UCSD-AML1 (cell line): ENCODE measurements around the gene PWWP2B.

ENCODE experiments used
- DNase-seq: peaks from one replicate; lab custom pipeline; 2025; ENCODE audit not compliant: unreplicated experiment; lab: John Stamatoyannopoulos, UW

The PWWP2B gene

GRCh38 chr10:132406181-132406580 lies 9.2 kb downstream of the PWWP2B start:
- DNase-seq = no peak

GRCh38 chr10:132406750-132407149 lies 9.8 kb downstream of the PWWP2B start:
- DNase-seq = no peak

DNA sequence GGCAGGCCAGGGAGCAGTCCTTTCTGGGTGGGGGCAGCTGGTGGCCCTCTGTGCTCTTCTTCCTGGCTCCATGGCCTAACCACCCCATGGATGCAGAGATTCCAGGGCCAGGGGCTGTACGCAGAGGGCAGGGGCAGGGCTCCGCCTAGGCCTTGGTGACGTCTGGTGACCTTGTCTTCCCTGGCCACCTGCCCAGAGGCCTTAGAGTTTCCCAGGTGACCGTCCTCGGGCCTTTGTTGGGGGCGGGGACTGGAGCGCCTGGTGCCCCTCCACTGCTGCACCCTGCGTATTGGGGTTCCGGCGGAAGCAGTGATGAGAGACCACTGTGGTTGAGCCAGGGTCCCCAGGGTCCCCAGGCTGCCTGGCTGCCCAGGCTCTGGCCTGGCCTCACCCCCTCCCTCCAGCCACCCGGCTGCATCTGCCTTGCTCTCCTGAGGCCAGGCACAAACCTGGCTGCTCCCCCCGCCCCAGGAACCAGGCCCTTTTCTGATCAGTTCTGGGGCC lies 10.3 kb downstream of the PWWP2B start:
- no peak for DNase-seq

DNA sequence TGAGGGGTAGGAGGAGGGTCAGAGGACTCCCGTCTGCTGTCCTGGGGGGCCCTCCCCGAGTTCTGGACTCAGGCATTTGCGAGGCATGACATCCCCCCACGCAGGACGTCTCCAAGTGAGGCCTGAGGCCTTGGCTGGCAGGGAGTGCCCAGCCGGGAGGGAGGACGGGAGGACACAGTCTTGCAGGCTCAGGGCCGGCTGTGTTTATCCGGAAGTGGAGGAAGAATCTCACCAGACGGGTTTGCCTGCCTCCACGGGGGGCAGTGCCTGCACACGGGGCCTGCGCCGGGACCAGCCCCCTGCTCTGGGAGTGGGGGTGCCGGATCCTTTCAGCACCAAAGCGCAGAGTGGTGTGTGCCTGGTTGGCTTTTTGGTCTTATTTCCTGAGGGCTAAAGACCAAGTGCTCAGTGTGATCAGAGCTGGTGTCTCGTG lies 10.9 kb downstream of the PWWP2B start:
- peak; percentile 57 for DNase-seq

- peak; percentile 68 for DNase-seq
Observed at GRCh38 chr10:132408367-132408781, 11.4 kb downstream of the PWWP2B start.

GRCh38 chr10:132408823-132409666 lies 12.0 kb downstream of the PWWP2B start:
- no peak for DNase-seq

GRCh38 chr10:132409667-132410028 lies 12.6 kb downstream of the PWWP2B start:
- DNase-seq = no peak

GRCh38 chr10:132410056-132410778 lies 13.2 kb downstream of the PWWP2B start:
- DNase-seq = no peak

DNA sequence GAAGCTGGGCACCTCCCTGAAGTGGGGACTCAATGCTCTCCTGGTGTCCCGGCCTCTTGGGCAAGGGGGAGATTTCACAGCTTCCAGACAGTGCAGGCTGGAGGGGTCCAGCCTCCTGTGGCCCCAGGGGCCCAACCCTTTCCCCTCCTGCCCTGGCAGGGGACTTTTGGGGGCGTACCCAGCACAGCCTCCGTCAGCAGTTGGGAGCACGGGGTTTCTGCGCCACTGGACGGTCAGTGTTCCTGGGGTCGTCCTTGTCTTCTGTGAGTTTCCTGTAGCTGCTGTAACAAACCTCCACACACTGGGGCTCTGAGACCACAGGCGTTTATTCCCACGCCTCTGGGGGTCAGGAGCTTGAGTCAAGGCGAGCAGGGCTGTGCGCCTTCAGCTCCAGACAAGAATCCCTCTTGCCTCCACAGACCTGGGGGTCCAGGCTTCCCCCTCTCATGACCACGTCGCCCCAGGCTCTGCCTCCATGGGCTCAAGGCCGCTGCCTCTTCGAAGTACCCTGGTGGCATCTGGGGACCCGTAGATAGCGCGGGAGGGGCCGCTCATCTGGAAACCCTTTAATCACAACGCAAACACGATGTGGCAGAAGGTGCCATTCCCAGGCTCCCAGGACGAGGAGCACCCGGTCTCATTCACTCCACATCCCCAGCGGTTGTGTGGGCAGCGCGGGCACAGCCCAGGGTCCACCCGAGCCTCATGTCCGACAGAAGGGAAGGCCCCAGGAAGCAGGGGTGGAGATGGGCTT lies 14.0 kb downstream of the PWWP2B start:
- no peak for DNase-seq

- peak; percentile 63 for DNase-seq
Observed at GRCh38 chr10:132411561-132412253, 14.7 kb downstream of the PWWP2B start.

DNA sequence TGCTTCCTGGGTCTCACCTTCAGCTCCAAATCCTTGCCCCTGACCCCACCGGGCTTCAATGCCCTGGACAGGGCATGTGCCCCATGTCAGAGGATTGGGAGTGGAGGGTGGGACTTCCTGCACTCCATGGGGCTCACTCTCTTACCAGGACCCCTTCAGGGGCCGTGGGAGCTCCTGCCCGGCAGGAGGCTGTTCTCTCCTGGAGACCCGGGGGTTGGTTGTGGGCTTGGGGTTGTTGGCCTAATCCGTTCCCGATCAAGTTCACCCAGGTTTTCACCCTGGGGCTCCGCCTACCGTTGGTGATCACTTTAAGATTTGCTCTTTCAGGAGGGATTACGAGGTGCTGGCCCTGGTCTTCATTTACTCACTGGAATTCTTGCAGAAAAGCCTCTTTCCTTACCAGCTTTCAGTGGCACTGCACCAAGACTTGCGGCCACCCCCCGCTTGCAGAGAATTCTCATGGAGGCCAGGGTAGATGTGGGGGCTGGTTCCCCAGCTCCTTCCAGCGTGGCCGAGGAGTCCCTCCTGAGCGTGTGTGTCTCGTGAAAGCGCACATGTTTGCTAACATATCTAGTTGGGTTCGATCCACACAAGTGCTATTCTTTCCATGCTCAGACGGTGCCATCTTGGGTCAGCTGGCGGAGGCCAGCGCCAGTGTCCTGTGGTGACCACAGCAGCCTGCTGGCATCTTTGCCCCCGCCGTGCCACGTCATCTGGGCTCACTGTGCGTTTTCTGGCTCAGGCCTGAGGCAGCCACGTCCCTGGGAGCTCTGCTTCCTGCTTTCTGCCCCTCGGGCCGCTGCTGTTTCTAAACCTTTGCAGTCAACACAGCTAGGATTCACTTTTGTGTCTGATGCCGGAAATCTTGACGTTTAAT lies 15.6 kb downstream of the PWWP2B start:
- no peak for DNase-seq

GRCh38 chr10:132413226-132414205 lies 16.5 kb downstream of the PWWP2B start:
- no peak for DNase-seq

GRCh38 chr10:132414402-132415016 lies 17.5 kb downstream of the PWWP2B start:
- no peak for DNase-seq

- DNase-seq = no peak
Observed at GRCh38 chr10:132415255-132415654, 18.3 kb downstream of the PWWP2B start.

DNA sequence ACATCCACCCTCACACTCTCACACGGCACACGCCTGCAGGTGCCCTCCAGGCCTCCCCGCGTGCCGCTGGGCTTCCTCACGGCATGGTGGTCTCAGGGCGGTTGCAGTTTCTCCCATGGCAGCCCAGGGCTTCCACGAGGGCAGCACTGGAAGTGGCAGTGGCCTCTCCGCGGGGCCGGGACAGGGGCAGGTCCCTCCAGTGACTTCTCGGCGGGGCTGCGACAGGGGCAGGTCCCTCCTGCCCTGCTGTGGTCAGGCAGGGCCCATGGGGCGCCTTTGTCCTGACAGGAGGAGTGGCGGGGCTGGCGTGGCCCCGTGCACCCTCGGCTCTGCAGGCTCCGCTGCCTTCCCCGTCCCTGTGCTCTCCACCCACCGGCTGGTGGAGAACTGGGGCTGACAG lies 19.0 kb downstream of the PWWP2B start:
- DNase-seq = no peak

GRCh38 chr10:132416566-132417256 lies 19.7 kb downstream of the PWWP2B start:
- no peak for DNase-seq

DNA sequence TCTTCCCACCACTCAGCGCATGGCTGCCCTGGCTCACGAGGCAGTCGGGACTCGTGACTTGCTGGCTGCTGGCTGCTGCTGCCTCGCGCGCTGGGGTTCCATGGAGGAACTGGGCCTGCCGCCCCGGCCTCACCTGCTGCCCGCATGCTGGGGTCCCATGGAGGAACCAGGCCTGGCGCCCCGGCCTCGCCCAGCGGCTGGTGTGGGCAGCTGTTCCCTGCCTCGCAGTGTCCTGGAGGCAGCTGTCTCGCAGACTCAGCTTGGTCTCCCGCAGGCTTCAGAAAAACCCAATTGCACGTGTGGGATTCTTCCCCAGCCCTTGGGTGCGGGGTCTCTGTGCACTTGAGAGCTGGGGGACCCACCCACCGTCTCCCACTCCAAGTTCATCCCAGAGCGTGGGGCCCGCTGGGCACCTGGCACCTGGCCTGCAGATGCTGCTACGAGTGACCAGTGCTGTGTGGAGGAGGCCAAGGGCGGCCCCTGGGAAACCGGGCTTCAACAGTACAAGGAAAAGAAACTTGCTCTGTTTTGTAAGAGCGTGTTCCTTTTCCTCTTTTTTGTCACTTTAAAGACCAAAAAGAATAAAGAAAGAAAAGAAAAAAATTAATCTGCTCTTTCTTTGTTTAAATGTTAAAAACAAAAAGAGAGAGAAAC lies 20.4 kb downstream of the PWWP2B start:
- no peak for DNase-seq
